Measurements from ENCODE around the gene TNN.

Gene TNN

DNA sequence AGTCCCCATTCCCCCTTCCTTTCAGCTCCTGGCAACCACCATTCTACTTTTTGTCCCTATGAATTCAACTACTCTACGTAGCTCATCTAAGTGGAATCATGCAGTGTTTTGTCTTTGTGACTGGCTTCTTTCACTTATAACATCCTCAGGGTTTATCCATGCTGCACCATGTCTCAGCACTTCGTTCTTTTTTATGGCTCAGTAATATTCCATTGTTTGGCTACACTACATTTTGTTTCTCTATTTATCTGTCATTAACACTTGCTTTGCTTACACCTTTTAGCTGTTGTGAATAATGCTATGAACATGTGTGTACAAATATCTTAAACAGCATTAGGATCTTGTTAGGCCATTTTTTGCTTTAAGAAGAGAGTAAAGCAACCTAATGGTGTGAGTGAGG lies 42.9 kb upstream of the TNN start:
- Histone ChIP-seq H2AFZ (ENCODE audit: low read depth, low read length) (no peak overlapping the region), H3K9ac (ENCODE audit: low read length) (no peak overlapping the region), H3K4me1 (ENCODE audit: low read length) (peaks cover 19% of the 10 kb centered on the region), H3K9me3 (ENCODE audit: insufficient read depth, low read length) (peaks cover 4% of the 10 kb centered on the region; the same call in 1 of the 2 replicates), H3K27me3 (ENCODE audit: low read depth, low read length) (no peaks in the 10 kb centered on the region), H3K4me3 (ENCODE audit: low read length) (no peak overlapping the region), H3K36me3 (replicated peaks; ENCODE audit: low read depth, low read length) (no peaks in the 10 kb centered on the region), H3K27ac (ENCODE audit: low read length) (no peak overlapping the region), H4K20me1 (ENCODE audit: insufficient read depth, low read length) (peaks cover 5% of the 10 kb centered on the region; the same call in 1 of the 2 replicates), H3K4me2 (ENCODE audit: low read length) (no peak overlapping the region), H3K79me2 (ENCODE audit: low read length) (peaks cover 33% of the 10 kb centered on the region)
- TF ChIP-seq EZH2phosphoT487 (IDR thresholded peaks at IDR 0.05; ENCODE audit: low read depth): no peak
- TF ChIP-seq, protein P1, sequence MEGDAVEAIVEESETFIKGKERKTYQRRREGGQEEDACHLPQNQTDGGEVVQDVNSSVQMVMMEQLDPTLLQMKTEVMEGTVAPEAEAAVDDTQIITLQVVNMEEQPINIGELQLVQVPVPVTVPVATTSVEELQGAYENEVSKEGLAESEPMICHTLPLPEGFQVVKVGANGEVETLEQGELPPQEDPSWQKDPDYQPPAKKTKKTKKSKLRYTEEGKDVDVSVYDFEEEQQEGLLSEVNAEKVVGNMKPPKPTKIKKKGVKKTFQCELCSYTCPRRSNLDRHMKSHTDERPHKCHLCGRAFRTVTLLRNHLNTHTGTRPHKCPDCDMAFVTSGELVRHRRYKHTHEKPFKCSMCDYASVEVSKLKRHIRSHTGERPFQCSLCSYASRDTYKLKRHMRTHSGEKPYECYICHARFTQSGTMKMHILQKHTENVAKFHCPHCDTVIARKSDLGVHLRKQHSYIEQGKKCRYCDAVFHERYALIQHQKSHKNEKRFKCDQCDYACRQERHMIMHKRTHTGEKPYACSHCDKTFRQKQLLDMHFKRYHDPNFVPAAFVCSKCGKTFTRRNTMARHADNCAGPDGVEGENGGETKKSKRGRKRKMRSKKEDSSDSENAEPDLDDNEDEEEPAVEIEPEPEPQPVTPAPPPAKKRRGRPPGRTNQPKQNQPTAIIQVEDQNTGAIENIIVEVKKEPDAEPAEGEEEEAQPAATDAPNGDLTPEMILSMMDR (IDR thresholded peaks at IDR 0.05; ENCODE audit: low read depth, low read length): no peak

DNA sequence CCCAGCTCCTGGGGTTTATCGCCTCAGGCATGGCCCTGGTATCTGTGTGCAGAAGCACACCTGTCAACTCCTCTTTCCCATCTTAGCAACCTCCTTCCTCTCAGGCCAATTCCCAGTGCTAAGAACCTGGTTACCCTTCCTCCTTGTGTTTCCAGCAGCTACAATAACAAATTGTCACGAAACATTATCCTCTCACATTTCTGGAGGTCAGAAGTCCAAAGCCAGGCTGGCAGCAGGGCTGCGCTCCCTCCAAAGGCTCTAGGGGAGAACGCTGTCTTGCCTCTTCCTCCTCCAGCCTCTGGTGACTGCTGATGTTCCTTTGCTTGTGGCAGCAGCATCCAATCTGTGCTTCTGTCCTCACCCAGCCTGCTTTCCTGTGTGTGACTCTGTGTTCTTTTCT lies 33.7 kb upstream of the TNN start:
- Histone ChIP-seq H3K27ac (ENCODE audit: low read length) (no peak overlapping the region), H3K4me1 (ENCODE audit: low read length) (peaks cover 7% of the 10 kb centered on the region), H3K9ac (ENCODE audit: low read length) (no peak overlapping the region), H3K9me3 (ENCODE audit: insufficient read depth, low read length) (no peaks in the 10 kb centered on the region), H3K4me2 (ENCODE audit: low read length) (no peak overlapping the region), H3K4me3 (ENCODE audit: low read length) (no peak overlapping the region), H4K20me1 (ENCODE audit: insufficient read depth, low read length) (no peaks in the 10 kb centered on the region), H2AFZ (ENCODE audit: low read depth, low read length) (no peak overlapping the region), H3K27me3 (ENCODE audit: low read depth, low read length) (no peaks in the 10 kb centered on the region; the same call in 1 of the 2 replicates), H3K36me3 (replicated peaks; ENCODE audit: low read depth, low read length) (no peaks in the 10 kb centered on the region), H3K79me2 (ENCODE audit: low read length) (no peaks in the 10 kb centered on the region)
- TF ChIP-seq, protein P1 (IDR thresholded peaks at IDR 0.05; ENCODE audit: low read depth, low read length): no peak
- TF ChIP-seq EZH2phosphoT487 (IDR thresholded peaks at IDR 0.05; ENCODE audit: low read depth): no peak

DNA sequence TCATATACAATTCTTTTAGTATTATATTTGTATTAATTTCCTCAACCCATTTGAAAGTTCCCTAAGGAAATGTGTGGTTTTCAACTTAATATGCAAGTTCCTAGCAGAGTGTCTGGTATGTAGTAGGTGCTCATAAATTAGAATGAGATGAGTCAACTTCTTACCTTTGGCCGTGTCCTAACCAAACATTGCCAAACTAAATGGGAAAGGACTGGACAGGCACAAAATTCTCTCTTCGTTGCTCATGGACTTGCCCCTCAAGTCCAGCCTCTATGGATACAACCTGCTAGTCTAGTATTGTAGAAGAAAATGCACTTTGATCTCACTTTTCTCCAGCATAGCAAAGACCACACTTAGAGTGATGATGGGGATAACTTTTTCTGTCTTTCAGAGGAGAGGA lies 32.9 kb upstream of the TNN start:
- H3K36me3 ChIP-seq (replicated peaks; ENCODE audit: low read depth, low read length): no peaks in the 10 kb centered on the region
- no peak for TF ChIP-seq EZH2phosphoT487 (IDR thresholded peaks at IDR 0.05; ENCODE audit: low read depth)
- TF ChIP-seq, protein P1 (IDR thresholded peaks at IDR 0.05; ENCODE audit: low read depth, low read length): no peak
- H3K9ac ChIP-seq (ENCODE audit: low read length): no peak overlapping the region
- H3K4me1 ChIP-seq (ENCODE audit: low read length): no peaks in the 10 kb centered on the region
- no peaks in the 10 kb centered on the region; the same call in 1 of the 2 replicates for H3K27me3 ChIP-seq (ENCODE audit: low read depth, low read length)
- no peaks in the 10 kb centered on the region for H4K20me1 ChIP-seq (ENCODE audit: insufficient read depth, low read length)
- no peak overlapping the region for H3K27ac ChIP-seq (ENCODE audit: low read length)
- H3K4me3 ChIP-seq (ENCODE audit: low read length): no peak overlapping the region
- H2AFZ ChIP-seq (ENCODE audit: low read depth, low read length): no peak overlapping the region
- H3K9me3 ChIP-seq (ENCODE audit: insufficient read depth, low read length): no peaks in the 10 kb centered on the region
- H3K79me2 ChIP-seq (ENCODE audit: low read length): no peaks in the 10 kb centered on the region
- H3K4me2 ChIP-seq (ENCODE audit: low read length): no peak overlapping the region

DNA sequence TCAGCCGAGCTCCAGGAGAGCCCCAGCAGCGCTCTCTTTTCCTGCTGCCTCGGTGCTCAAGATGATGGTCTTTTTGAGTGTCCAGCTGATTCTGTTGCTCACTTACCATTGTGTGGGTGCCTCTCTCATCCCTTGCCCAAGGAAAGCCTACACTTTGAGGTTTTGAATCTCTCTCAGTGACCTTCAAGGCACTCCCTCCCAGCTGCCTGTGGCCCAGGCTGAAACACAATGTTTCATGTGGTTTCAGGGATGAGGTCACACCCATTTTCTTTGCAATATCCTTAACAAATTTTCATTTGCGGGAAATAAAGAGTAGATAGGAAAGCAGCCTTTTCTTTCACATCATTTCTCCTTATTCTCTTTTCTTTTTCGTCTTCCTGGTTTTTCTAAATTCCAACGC lies 31.8 kb upstream of the TNN start:
- Histone ChIP-seq H3K4me3 (ENCODE audit: low read length) (no peak overlapping the region), H4K20me1 (ENCODE audit: insufficient read depth, low read length) (no peaks in the 10 kb centered on the region), H3K27me3 (ENCODE audit: low read depth, low read length) (no peaks in the 10 kb centered on the region; the same call in 1 of the 2 replicates), H2AFZ (ENCODE audit: low read depth, low read length) (no peak overlapping the region), H3K9ac (ENCODE audit: low read length) (no peak overlapping the region), H3K79me2 (ENCODE audit: low read length) (no peaks in the 10 kb centered on the region), H3K9me3 (ENCODE audit: insufficient read depth, low read length) (no peaks in the 10 kb centered on the region), H3K27ac (ENCODE audit: low read length) (no peak overlapping the region), H3K4me2 (ENCODE audit: low read length) (no peak overlapping the region), H3K36me3 (replicated peaks; ENCODE audit: low read depth, low read length) (no peaks in the 10 kb centered on the region), H3K4me1 (ENCODE audit: low read length) (no peaks in the 10 kb centered on the region)
- TF ChIP-seq EZH2phosphoT487 (IDR thresholded peaks at IDR 0.05; ENCODE audit: low read depth): no peak
- TF ChIP-seq, protein P1 (IDR thresholded peaks at IDR 0.05; ENCODE audit: low read depth, low read length): no peak

Measured in OCI-LY3 (cell line).